Epithelial cell of prostate (primary cell): ENCODE measurements around the gene ZNF324B.
A peak's percentile ranks its signal among the peaks of the same experiment; 100 is the strongest.
"Not testable (repeated sequence)": the region's sequence is repeated elsewhere in the genome, so short reads cannot be mapped to it uniquely, and the experiment has no call there.

Source experiments
- DNase-seq: peaks from one replicate; pipeline ENCODE4 v3.0.0-alpha.2; 2011; ENCODE audit warnings: low read depth, low spot score
- H3K27ac ChIP-seq: fragments of 450-650 bp; 2 replicates; pipeline ENCODE4 v1.5.1; 2017; ENCODE audit warnings: mild to moderate bottlenecking

Gene ZNF324B

DNA sequence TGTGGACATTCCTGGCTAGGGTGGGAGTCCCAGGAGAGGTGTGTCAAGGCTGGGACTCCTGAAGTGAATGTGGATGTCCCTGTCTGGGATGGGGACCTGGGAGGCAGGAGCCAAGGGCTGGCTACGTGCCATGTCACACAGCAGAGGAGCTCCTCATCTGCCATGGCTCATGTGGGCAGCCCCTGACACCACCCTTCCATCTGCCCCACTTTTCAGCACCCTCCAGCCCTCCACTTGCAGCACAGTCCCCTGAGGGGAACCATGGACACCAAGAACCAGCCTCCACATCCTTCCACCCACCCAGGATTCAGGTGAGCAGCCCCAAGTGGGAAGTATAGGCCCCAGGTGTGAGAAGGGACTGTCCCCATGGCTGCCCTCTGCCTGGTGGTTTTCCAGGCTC lies 26.4 kb downstream of the ZNF324B start:
- H3K27ac ChIP-seq = no peak overlapping the region
- DNase-seq = no peak

DNA sequence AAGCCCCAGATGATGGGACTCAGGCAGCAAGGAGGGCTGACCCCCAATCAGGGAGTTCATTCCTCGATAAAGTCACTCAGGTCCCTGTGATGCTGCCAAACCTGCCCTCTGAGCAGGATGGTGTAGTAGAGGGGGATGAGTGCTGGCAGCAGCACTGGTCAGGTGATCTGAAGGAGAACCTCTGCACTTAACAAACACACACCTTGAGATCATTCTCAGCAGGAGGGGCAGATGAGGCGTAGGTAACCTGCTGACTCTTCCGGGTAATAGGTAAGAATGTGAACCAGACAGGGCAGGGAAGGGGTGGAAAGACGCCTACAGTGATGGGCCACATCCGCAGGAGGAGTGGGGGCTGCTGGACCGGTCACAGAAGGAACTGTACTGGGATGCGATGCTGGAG lies 27.9 kb downstream of the ZNF324B start:
- DNase-seq = no peak
- no peak overlapping the region for H3K27ac ChIP-seq

GRCh38 chr19:58479736-58480480 lies 28.5 kb downstream of the ZNF324B start:
- no peak for DNase-seq
- no peak overlapping the region for H3K27ac ChIP-seq

GRCh38 chr19:58480481-58480830 lies 29.0 kb downstream of the ZNF324B start:
- no peak overlapping the region for H3K27ac ChIP-seq
- DNase-seq = no peak

GRCh38 chr19:58480831-58481230 lies 29.4 kb downstream of the ZNF324B start:
- no peak overlapping the region for H3K27ac ChIP-seq
- DNase-seq = no peak

DNA sequence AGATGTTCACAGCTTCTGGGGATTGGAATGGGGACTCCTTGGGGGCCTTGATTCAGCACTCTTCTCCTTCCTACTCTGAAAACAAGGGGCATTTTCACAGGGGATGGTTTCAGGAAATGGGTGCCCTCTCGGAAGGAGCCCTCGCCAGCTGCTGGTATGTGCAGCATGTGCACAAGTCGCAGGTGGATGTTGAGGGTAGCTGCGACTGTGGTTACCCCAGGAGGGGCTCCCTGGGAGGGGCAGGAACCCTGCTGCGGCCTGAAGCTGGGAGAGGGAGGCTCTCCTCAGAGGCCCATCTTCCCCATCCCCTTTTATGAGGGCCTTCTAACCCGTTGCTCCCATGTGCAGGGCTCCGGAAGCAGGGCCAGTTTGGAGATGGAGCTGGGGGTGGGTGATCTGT lies 30.9 kb downstream of the ZNF324B start:
- no peak for DNase-seq

DNA sequence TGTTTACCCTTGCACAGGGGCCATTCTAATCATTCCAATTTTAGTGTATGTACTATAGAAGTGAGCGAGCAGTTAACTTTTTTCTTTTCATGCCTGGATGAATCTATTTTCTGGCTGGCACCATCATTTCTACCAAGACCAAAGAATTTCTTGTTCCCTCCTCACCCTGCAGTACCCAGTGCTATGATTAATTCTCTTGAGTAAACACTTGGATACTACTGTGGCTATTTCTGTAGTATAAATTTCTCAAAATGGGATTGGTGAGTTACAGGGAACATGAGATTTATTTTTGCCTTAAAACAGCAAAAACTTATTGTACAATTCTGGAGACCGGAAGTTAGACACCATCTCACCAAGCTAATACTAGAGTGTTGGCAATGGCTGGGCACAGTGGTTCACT lies 32.4 kb downstream of the ZNF324B start:
- H3K27ac ChIP-seq = no peak overlapping the region
- no peak for DNase-seq

More for the DNA sequence above, 30.9 kb downstream of the ZNF324B start:
- H3K27ac ChIP-seq = no peak overlapping the region

- not testable (repeated sequence) for DNase-seq, H3K27ac ChIP-seq
These were observed 32.9 kb downstream of the ZNF324B start for GRCh38 chr19:58484349-58484748.

DNA sequence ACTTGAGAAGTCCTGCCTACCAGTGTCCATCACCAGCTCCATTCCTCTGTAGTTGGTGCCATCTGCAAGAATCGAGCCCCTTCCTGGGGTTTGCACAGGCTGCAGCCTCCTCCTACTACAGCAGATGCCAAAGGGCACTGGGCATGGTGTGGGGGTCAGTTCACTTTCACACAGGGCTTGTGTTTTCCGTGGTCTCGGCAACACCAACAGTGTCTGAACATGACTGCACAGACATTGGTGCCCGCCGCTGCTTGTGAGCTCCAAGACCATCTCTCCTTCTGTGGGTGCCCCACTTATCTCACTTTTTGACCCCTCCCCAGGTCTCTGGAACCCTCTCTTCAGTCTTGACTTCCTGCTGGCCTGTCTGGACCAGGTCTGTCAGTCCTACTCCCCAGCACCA lies 40.0 kb downstream of the ZNF324B start:
- H3K27ac ChIP-seq = no peak overlapping the region
- no peak for DNase-seq

GRCh38 chr19:58492265-58492664 lies 40.8 kb downstream of the ZNF324B start:
- no peak for DNase-seq
- H3K27ac ChIP-seq = no peak overlapping the region

DNA sequence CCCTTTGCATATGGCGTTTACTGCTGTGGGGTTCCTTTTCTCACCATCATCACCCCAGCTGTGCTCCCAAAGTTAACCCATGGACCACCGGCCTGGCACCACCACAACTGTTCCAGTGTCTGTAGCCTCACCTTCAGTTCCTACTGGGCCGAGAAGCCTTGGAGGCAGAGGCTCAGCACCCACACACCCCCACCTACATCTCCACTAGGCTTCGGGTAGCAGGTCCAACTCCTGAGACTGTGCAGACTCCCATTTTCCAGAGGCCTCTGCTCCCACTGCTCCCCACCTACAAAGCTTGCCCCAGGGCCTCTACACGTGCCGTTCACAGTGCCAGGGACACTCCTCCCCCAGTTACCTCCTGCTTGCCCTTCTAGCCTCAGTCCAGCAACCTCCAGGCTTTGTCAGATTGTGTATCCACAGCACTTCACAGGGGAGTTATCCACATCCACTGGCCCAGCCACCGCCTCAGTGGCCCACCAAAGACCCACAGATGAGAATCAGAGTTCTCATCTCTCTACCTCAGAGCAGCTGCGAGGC lies 46.3 kb downstream of the ZNF324B start:
- no peak for DNase-seq
- H3K27ac ChIP-seq = no peak overlapping the region

GRCh38 chr19:58498316-58499020 lies 47.0 kb downstream of the ZNF324B start:
- DNase-seq = no peak

DNA sequence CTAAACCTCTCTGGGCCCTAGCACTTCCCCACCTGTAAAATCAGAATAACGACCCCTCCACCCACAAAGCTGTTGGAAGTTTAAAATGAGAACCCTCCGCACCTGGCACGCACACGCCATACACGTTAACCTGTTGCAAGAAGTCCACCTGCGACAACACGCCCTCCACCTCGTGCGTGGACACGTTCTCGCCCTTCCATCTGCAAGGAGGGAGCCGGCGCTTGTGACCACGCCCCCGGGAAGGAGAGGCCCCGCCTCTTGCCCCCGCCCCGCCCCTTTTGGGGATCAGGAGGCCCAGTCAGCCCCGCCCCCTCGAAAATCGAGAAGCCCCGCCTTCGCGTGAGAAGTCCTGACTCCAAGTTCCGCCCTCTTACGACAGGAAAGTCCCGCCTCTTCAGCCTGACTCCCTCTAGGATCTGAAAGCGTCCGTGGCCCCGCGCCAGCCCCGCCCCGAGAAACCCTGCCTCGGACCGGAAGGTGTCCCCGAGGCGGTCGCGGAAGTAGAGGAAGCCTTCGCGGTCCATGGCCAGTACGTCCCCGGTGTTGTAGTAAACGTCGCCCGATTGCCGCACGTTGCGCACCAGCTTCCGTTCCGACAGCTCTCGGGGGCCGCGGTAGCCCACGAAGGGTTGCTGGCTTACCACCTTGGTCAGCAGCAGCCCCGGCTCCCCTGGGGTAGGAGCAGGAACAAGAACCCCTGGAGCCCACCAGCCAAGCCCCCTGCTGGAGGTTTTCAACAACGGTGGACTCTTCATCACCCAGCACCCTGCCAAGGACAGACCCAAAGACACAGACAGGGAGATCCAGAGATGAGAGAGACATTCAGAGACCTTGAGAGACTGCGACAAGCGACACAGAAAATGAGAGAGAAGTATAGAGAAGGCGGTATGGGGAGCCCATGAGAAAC lies 47.9 kb downstream of the ZNF324B start:
- H3K27ac ChIP-seq = peak overlapping the region; percentile 53

More at GRCh38 chr19:58498316-58499020, 47.0 kb downstream of the ZNF324B start:
- no peak overlapping the region for H3K27ac ChIP-seq

DNA sequence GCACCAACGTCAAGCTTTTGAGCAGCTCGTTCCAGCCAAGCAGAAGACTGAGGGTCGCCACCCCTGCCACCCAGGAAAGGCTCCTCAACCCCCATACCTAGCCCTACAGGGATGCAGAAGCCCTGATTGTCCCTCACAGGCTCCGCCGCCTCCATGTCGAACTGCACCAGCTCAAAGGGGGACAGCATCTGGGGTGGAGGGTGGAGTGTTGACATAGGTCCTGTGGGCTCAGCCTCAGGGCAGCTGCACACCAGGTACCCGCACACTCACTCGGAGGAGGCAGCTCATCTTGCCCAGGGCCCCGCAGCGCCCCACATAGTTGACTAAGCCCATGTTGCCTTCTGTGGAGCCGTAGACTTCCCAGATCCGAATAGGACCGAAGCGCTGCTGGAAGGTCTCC lies 48.8 kb downstream of the ZNF324B start:
- no peak for DNase-seq
- no peak overlapping the region for H3K27ac ChIP-seq

More for the DNA sequence above, 47.9 kb downstream of the ZNF324B start:
- peak; percentile 89 for DNase-seq
